HepG2 (cell line): ENCODE measurements around the gene USP5. TPM values are rescaled to one million over a fixed set of nuclear protein-coding genes. Genes with fewer than 3 reads are reported as not detected.

Experiments
- SKI ChIP-seq: fragments of 450-650 bp; IDR thresholded peaks from one replicate; pipeline ENCODE4 v1.6.1; 2018; ENCODE audit warnings: mild to moderate bottlenecking; ENCODE audit not compliant: partially characterized antibody
- SRSF9 ChIP-seq: fragments of 200-400 bp; formaldehyde crosslinking; IDR thresholded peaks from 2 replicates; pipeline ENCODE4 v1.6.1; 2018; ENCODE audit warnings: borderline replicate concordance, mild to moderate bottlenecking, low read depth, low read length; ENCODE audit not compliant: insufficient read depth, poor library complexity, severe bottlenecking
- TOE1 ChIP-seq: sonication (generic); formaldehyde crosslinking; IDR thresholded peaks from 2 replicates; pipeline ENCODE4 v1.4.0; 2020; ENCODE audit warnings: mild to moderate bottlenecking, missing genetic modification reagents
- ZBTB42 ChIP-seq: sonication (generic); formaldehyde crosslinking; IDR thresholded peaks from 2 replicates; pipeline ENCODE4 v1.5.0; 2020; ENCODE audit warnings: mild to moderate bottlenecking, missing genetic modification reagents
- ZBTB8A ChIP-seq: sonication (generic); formaldehyde crosslinking; IDR thresholded peaks from 2 replicates; pipeline ENCODE4 v1.4.0; 2020; ENCODE audit warnings: mild to moderate bottlenecking, low read depth, missing genetic modification reagents, borderline replicate concordance
- ZFY ChIP-seq: sonication (generic); formaldehyde crosslinking; IDR thresholded peaks from 2 replicates; pipeline ENCODE4 v1.4.0; 2020; ENCODE audit warnings: missing genetic modification reagents
- ZNF207 ChIP-seq: fragments of 450-650 bp; IDR thresholded peaks from 2 replicates; pipeline ENCODE4 v1.6.1; 2016; ENCODE audit warnings: antibody characterized with exemption, borderline replicate concordance
- ZNF260 ChIP-seq: sonication (generic); formaldehyde crosslinking; IDR thresholded peaks from 2 replicates; pipeline ENCODE4 v1.4.0; 2020; ENCODE audit warnings: missing genetic modification reagents, low read depth, mild to moderate bottlenecking, borderline replicate concordance
- ZNF780A ChIP-seq: sonication (generic); formaldehyde crosslinking; IDR thresholded peaks from 2 replicates; pipeline ENCODE4 v1.8.0; 2022; ENCODE audit warnings: mild to moderate bottlenecking, missing genetic modification reagents, moderate library complexity
- ZSCAN31 ChIP-seq: sonication (generic); formaldehyde crosslinking; IDR thresholded peaks from 2 replicates; pipeline ENCODE4 v1.5.0; 2020; ENCODE audit warnings: low read depth, mild to moderate bottlenecking, missing genetic modification reagents
- polyA plus RNA-seq, 8 experiments: library from polyadenylated mRNA; depleted of rRNA in 3 of 8; stranded (reverse) in 7 of 8; unstranded in 1 of 8; fragments of >200 nt; fragmentation: Illumina TruSeq in 4 of 8; extraction: Trizol in 4 of 8; gene quantifications; 2 replicates each; pipeline versions ENCODE4 v1.2.1 to v1.2.3, GENCODE V29; 2011 to 2016; ENCODE audit warnings: low read depth in 4 of 8, missing spikeins in 1 of 8, mixed read lengths in 1 of 8; ENCODE audit not compliant: insufficient read depth in 1 of 8
- total RNA-seq, 5 experiments: library from RNA; depleted of rRNA; stranded (reverse); fragments of >200 nt; fragmentation: Illumina TruSeq; extraction: Trizol; gene quantifications; 2 replicates each; pipeline ENCODE4 v1.2.3, GENCODE V29; 2016; ENCODE audit warnings: low read depth in 1 of 5
- TF ChIP-seq, protein P1 (sequence below), 2 experiments: sonication (generic) in 1 of 2; formaldehyde crosslinking in 1 of 2; IDR thresholded peaks; 2 replicates each; pipeline versions ENCODE4 v1.6.1 to v1.9.0; 2014 to 2022; ENCODE audit warnings: antibody characterized with exemption in 1 of 2, borderline replicate concordance in 1 of 2, inconsistent platforms in 1 of 2, low read depth in 1 of 2, missing genetic modification reagents in 1 of 2
- TF ChIP-seq, protein P2 (sequence below): sonication (generic); formaldehyde crosslinking; conservative IDR thresholded peaks from 2 replicates; pipeline ENCODE4 v1.8.0; 2022; ENCODE audit warnings: mild to moderate bottlenecking, moderate library complexity, missing genetic modification reagents
- TF ChIP-seq, protein P3 (sequence below): sonication (generic); formaldehyde crosslinking; IDR thresholded peaks from 2 replicates; pipeline ENCODE4 v1.5.1; 2020; ENCODE audit warnings: missing genetic modification reagents, mild to moderate bottlenecking, borderline replicate concordance
- TF ChIP-seq, protein P4 (sequence below): sonication (generic); formaldehyde crosslinking; conservative IDR thresholded peaks from 2 replicates; pipeline ENCODE4 v1.8.0; 2022; ENCODE audit warnings: low read depth, missing genetic modification reagents

The USP5 gene
- total and polyA plus RNA-seq, 2 of the 13 experiments (the other 11 are each of a cell fraction or from before 2014, with no cell fraction given) = 39.6 to 56.0 TPM

DNA sequence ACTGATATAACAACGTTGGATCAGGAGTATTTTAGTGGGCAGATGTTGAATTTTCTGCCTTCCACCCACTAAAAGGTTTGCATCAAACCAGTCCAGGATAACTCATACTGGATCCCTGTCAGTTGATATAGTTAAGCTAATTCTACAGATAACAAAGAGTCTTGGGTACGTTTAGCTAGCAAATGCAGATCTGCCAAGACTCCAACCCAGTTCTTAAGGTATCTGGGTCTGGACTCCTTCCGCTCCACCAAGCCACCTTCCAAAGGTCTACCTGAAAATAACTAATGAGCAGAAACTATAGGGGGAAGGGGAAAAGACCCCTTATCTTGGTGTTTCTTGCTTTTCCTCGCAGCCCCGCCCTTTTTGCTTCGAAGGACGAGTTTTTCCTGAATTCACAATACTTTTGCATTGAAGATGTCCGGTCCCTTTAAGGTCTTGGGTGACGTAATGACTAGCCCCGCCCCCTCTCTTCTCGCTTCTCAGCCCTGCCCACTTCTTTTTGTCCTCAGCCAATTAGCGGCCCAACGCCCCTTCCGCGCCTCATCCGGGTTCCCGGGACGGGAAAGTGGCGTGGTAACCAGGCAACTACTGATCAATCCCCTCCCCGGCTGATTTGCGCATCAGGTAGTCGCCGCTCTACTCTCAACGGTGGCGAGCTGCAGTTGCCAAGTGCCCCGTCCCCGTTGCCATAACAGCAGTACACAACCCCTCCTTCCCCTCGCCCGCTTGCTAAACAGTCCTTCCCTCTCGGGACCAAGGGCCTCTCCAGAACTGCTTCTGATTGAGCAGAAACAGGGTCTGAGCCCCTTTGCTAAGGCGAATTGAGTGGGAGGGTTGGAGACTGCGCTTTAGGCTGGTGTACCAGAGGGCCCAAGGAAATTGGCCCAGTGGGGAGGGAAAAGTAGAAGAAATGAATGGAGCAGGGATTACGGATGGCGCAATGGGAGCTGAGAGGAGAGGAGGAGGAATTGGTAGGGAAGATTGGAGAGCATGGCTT, 52.6 kb downstream of the USP5 start, which contains the start of gene LRRC23 (continued):
- TF ChIP-seq, protein P1, sequence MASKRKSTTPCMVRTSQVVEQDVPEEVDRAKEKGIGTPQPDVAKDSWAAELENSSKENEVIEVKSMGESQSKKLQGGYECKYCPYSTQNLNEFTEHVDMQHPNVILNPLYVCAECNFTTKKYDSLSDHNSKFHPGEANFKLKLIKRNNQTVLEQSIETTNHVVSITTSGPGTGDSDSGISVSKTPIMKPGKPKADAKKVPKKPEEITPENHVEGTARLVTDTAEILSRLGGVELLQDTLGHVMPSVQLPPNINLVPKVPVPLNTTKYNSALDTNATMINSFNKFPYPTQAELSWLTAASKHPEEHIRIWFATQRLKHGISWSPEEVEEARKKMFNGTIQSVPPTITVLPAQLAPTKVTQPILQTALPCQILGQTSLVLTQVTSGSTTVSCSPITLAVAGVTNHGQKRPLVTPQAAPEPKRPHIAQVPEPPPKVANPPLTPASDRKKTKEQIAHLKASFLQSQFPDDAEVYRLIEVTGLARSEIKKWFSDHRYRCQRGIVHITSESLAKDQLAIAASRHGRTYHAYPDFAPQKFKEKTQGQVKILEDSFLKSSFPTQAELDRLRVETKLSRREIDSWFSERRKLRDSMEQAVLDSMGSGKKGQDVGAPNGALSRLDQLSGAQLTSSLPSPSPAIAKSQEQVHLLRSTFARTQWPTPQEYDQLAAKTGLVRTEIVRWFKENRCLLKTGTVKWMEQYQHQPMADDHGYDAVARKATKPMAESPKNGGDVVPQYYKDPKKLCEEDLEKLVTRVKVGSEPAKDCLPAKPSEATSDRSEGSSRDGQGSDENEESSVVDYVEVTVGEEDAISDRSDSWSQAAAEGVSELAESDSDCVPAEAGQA (IDR thresholded peaks at IDR 0.05; ENCODE audit: low read depth) = no peak
- TF ChIP-seq, protein P1 (CRISPR knock-in tag; IDR thresholded peaks at IDR 0.05; ENCODE audit: borderline replicate concordance) = no peak
- TF ChIP-seq SRSF9 (no peak), ZBTB8A (CRISPR knock-in tag) (no peak), ZFY (CRISPR knock-in tag) (peak; percentile 46; the same call in 1 of the 2 replicates), ZSCAN31 (CRISPR knock-in tag) (no peak), ZBTB42 (CRISPR knock-in tag) (no peak), ZNF207 (no peak), ZNF780A (CRISPR knock-in tag) (no peak), SKI (no peak), TOE1 (no peak), ZNF260 (CRISPR knock-in tag) (no peak)
- TF ChIP-seq, protein P2, sequence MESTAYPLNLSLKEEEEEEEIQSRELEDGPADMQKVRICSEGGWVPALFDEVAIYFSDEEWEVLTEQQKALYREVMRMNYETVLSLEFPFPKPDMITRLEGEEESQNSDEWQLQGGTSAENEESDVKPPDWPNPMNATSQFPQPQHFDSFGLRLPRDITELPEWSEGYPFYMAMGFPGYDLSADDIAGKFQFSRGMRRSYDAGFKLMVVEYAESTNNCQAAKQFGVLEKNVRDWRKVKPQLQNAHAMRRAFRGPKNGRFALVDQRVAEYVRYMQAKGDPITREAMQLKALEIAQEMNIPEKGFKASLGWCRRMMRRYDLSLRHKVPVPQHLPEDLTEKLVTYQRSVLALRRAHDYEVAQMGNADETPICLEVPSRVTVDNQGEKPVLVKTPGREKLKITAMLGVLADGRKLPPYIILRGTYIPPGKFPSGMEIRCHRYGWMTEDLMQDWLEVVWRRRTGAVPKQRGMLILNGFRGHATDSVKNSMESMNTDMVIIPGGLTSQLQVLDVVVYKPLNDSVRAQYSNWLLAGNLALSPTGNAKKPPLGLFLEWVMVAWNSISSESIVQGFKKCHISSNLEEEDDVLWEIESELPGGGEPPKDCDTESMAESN (CRISPR knock-in tag) = no peak
- TF ChIP-seq, protein P3, sequence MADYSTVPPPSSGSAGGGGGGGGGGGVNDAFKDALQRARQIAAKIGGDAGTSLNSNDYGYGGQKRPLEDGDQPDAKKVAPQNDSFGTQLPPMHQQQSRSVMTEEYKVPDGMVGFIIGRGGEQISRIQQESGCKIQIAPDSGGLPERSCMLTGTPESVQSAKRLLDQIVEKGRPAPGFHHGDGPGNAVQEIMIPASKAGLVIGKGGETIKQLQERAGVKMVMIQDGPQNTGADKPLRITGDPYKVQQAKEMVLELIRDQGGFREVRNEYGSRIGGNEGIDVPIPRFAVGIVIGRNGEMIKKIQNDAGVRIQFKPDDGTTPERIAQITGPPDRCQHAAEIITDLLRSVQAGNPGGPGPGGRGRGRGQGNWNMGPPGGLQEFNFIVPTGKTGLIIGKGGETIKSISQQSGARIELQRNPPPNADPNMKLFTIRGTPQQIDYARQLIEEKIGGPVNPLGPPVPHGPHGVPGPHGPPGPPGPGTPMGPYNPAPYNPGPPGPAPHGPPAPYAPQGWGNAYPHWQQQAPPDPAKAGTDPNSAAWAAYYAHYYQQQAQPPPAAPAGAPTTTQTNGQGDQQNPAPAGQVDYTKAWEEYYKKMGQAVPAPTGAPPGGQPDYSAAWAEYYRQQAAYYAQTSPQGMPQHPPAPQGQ = no peak
- TF ChIP-seq, protein P4, sequence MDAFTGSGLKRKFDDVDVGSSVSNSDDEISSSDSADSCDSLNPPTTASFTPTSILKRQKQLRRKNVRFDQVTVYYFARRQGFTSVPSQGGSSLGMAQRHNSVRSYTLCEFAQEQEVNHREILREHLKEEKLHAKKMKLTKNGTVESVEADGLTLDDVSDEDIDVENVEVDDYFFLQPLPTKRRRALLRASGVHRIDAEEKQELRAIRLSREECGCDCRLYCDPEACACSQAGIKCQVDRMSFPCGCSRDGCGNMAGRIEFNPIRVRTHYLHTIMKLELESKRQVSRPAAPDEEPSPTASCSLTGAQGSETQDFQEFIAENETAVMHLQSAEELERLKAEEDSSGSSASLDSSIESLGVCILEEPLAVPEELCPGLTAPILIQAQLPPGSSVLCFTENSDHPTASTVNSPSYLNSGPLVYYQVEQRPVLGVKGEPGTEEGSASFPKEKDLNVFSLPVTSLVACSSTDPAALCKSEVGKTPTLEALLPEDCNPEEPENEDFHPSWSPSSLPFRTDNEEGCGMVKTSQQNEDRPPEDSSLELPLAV (CRISPR knock-in tag) = no peak
